Mesenchymal stem cell (in vitro differentiated cells and primary cell): ENCODE results near the gene WNT8B.

Source experiments
- DNase-seq: peaks from one replicate; pipeline ENCODE4 v3.0.0-alpha.2; 2013
- H2AFZ ChIP-seq: one replicate; pipeline ENCODE4 v1.6.1; 2013; ENCODE audit warnings: low read depth, mild to moderate bottlenecking, control low read depth, inconsistent platforms, low read length, moderate library complexity
- H2AK5ac ChIP-seq: 2 replicates; pipeline ENCODE4 v1.6.1; 2013; ENCODE audit warnings: low read length, moderate library complexity, mild to moderate bottlenecking, inconsistent platforms; ENCODE audit not compliant: severe bottlenecking
- H2BK120ac ChIP-seq: one replicate; pipeline ENCODE4 v1.6.1; 2013; ENCODE audit warnings: low read depth, mild to moderate bottlenecking, inconsistent platforms, low read length, moderate library complexity
- H2BK12ac ChIP-seq, 2 experiments: one replicate each; pipeline ENCODE4 v1.6.1; 2013; ENCODE audit warnings: inconsistent platforms in 2 of 2, low read length in 2 of 2, mild to moderate bottlenecking in 2 of 2, moderate library complexity in 2 of 2, control low read depth in 1 of 2
- H2BK15ac ChIP-seq: one replicate; pipeline ENCODE4 v1.6.1; 2013; ENCODE audit warnings: mild to moderate bottlenecking, low read depth, inconsistent platforms; ENCODE audit not compliant: poor library complexity, severe bottlenecking
- H2BK5ac ChIP-seq: 2 replicates; pipeline ENCODE4 v1.6.1; 2013; ENCODE audit warnings: low read depth, mild to moderate bottlenecking, low read length, control low read depth, inconsistent platforms; ENCODE audit not compliant: poor library complexity, severe bottlenecking
- H3K14ac ChIP-seq, 2 experiments: one replicate each; pipeline ENCODE4 v1.6.1; 2013; ENCODE audit warnings: inconsistent platforms in 2 of 2, low read length in 2 of 2, control low read depth in 1 of 2, mild to moderate bottlenecking in 1 of 2, moderate library complexity in 1 of 2
- H3K18ac ChIP-seq, 2 experiments: one replicate each; pipeline ENCODE4 v1.6.1; 2013; ENCODE audit warnings: inconsistent platforms in 2 of 2, low read length in 2 of 2, control low read depth in 1 of 2, low read depth in 1 of 2, mild to moderate bottlenecking in 1 of 2
- H3K23ac ChIP-seq, 2 experiments: one replicate each; pipeline ENCODE4 v1.6.1; 2013; ENCODE audit warnings: inconsistent platforms in 2 of 2, low read length in 2 of 2, mild to moderate bottlenecking in 2 of 2, moderate library complexity in 2 of 2, control low read depth in 1 of 2
- H3K27ac ChIP-seq: 2 replicates; pipeline ENCODE4 v1.5.1; 2013; ENCODE audit warnings: mild to moderate bottlenecking, moderate library complexity, low read length, control low read depth, inconsistent platforms; ENCODE audit not compliant: poor library complexity, severe bottlenecking
- H3K27me3 ChIP-seq, 2 experiments: 2 replicates each; pipeline versions ENCODE4 v1.6.1 to v1.7.0; 2013; ENCODE audit warnings: low read length in 2 of 2, mild to moderate bottlenecking in 2 of 2, moderate library complexity in 2 of 2, control low read depth in 1 of 2, inconsistent platforms in 1 of 2; ENCODE audit not compliant: control insufficient read depth in 1 of 2, insufficient read depth in 1 of 2
- H3K36me3 ChIP-seq, 2 experiments: 2 replicates each; pipeline versions ENCODE4 v1.6.1 to v1.7.0; 2013; ENCODE audit warnings: low read length in 2 of 2, control low read depth in 1 of 2, inconsistent platforms in 1 of 2, low read depth in 1 of 2, mild to moderate bottlenecking in 1 of 2; ENCODE audit not compliant: insufficient read depth in 2 of 2, control insufficient read depth in 1 of 2
- H3K4ac ChIP-seq, 2 experiments: one replicate each; pipeline ENCODE4 v1.6.1; 2013; ENCODE audit warnings: inconsistent platforms in 2 of 2, low read length in 2 of 2, mild to moderate bottlenecking in 2 of 2, moderate library complexity in 2 of 2, control low read depth in 1 of 2, low read depth in 1 of 2
- H3K4me1 ChIP-seq: 2 replicates; pipeline ENCODE4 v1.6.1; 2013; ENCODE audit warnings: low read depth, low read length, control low read depth; ENCODE audit not compliant: control insufficient read depth, insufficient read depth
- H3K4me2 ChIP-seq: 2 replicates; pipeline ENCODE4 v1.6.1; 2013; ENCODE audit warnings: low read length, mild to moderate bottlenecking, inconsistent platforms; ENCODE audit not compliant: poor library complexity, severe bottlenecking
- H3K4me3 ChIP-seq, 2 experiments: 2 replicates each; pipeline versions ENCODE4 v1.5.1 to v1.7.0; 2013; ENCODE audit warnings: low read length in 2 of 2, mild to moderate bottlenecking in 2 of 2, control low read depth in 1 of 2, low read depth in 1 of 2; ENCODE audit not compliant: insufficient read depth in 1 of 2
- H3K79me1 ChIP-seq: replicated peaks from 2 replicates; pipeline ENCODE4 v1.6.1; 2013; ENCODE audit warnings: mild to moderate bottlenecking, control low read depth, low read length, inconsistent platforms; ENCODE audit not compliant: poor library complexity, severe bottlenecking
- H3K9ac ChIP-seq: 2 replicates; pipeline ENCODE4 v1.7.0; 2013; ENCODE audit warnings: mild to moderate bottlenecking, low read length, moderate library complexity
- H3K9me3 ChIP-seq: 2 replicates; pipeline ENCODE4 v1.7.0; 2013; ENCODE audit warnings: mild to moderate bottlenecking, low read length; ENCODE audit not compliant: control insufficient read depth
- H4K8ac ChIP-seq: one replicate; pipeline ENCODE4 v1.6.1; 2013; ENCODE audit warnings: inconsistent platforms, mild to moderate bottlenecking, low read length, moderate library complexity
- H4K91ac ChIP-seq: one replicate; pipeline ENCODE4 v1.6.1; 2013; ENCODE audit warnings: mild to moderate bottlenecking, low read length, inconsistent platforms
- WGBS: methylation state at CpG from one replicate; pipeline ENCODE4 v1.1.7; 2013; ENCODE audit warnings: mixed read lengths; 5-methylcytosine and 5-hydroxymethylcytosine counted together

The WNT8B gene

GRCh38 chr10:100433253-100434240 lies 29.3 kb upstream of the WNT8B start:
- no peak overlapping the region for H3K4me2 ChIP-seq
- no peaks in the 10 kb centered on the region for H3K36me3 ChIP-seq
- no peak overlapping the region for H3K4ac ChIP-seq
- no peak overlapping the region for H4K8ac ChIP-seq
- no peak overlapping the region for H2BK5ac ChIP-seq
- H2AK5ac ChIP-seq: no peak overlapping the region
- H3K9ac ChIP-seq: no peak overlapping the region
- H3K27me3 ChIP-seq: peaks cover 0 to under 1% of the 10 kb centered on the region in 2 experiments
- WGBS: 16% methylated on average over 11 of the region's 13 CpGs
- H3K4me3 ChIP-seq: no peak overlapping the region
- H3K9me3 ChIP-seq: no peaks in the 10 kb centered on the region
- H4K91ac ChIP-seq: no peak overlapping the region
- H3K14ac ChIP-seq: no peak overlapping the region
- H2BK12ac ChIP-seq: no peak overlapping the region
- no peak overlapping the region for H2BK15ac ChIP-seq
- no peak overlapping the region for H3K27ac ChIP-seq
- DNase-seq: peak; percentile 88
- H2BK120ac ChIP-seq: no peak overlapping the region
- no peaks in the 10 kb centered on the region for H3K79me1 ChIP-seq
- H2AFZ ChIP-seq: no peak overlapping the region
- H3K4me1 ChIP-seq: no peaks in the 10 kb centered on the region
- no peak overlapping the region for H3K23ac ChIP-seq
- H3K18ac ChIP-seq: no peak overlapping the region

DNA sequence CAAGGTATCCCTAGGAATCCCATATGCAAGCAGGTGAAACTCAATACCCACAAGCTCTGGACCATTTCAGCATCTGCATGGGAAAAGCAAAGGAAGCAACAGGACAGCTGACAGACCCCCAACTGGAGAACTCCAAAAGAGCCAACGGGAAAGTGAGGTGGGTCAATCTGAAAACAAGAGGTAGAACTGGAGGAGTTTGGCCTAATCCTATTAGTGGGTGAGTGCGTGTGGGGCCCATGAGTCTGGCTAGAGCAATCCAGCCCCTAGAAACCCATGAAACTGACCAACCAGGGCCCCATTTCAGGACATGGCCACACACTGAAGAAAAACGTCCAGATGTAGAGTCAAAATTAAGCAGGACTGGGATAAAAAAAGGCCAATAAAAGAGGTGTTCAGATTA lies 26.6 kb upstream of the WNT8B start:
- no peak overlapping the region for H3K27ac ChIP-seq
- H3K27me3 ChIP-seq: peaks cover 0 to 7% of the 10 kb centered on the region in 2 experiments
- no peak overlapping the region for H4K8ac ChIP-seq
- no peak overlapping the region for H3K14ac ChIP-seq
- H3K4ac ChIP-seq: no peak overlapping the region
- no peak overlapping the region for H4K91ac ChIP-seq
- no peak overlapping the region for H3K4me3 ChIP-seq
- H2BK5ac ChIP-seq: no peak overlapping the region
- H3K18ac ChIP-seq: no peak overlapping the region
- no peak overlapping the region for H2BK120ac ChIP-seq
- no peaks in the 10 kb centered on the region for H3K79me1 ChIP-seq
- no peak overlapping the region for H3K4me2 ChIP-seq
- no peak overlapping the region for H2AK5ac ChIP-seq
- no peak overlapping the region for H2AFZ ChIP-seq
- no peaks in the 10 kb centered on the region for H3K9me3 ChIP-seq
- H2BK15ac ChIP-seq: no peak overlapping the region
- H3K23ac ChIP-seq: no peak overlapping the region
- no peaks in the 10 kb centered on the region for H3K36me3 ChIP-seq
- WGBS: 58% methylated on average over 3 of the region's 3 CpGs
- no peak overlapping the region for H3K9ac ChIP-seq
- no peak for DNase-seq
- H3K4me1 ChIP-seq: no peaks in the 10 kb centered on the region
- no peak overlapping the region for H2BK12ac ChIP-seq

DNA sequence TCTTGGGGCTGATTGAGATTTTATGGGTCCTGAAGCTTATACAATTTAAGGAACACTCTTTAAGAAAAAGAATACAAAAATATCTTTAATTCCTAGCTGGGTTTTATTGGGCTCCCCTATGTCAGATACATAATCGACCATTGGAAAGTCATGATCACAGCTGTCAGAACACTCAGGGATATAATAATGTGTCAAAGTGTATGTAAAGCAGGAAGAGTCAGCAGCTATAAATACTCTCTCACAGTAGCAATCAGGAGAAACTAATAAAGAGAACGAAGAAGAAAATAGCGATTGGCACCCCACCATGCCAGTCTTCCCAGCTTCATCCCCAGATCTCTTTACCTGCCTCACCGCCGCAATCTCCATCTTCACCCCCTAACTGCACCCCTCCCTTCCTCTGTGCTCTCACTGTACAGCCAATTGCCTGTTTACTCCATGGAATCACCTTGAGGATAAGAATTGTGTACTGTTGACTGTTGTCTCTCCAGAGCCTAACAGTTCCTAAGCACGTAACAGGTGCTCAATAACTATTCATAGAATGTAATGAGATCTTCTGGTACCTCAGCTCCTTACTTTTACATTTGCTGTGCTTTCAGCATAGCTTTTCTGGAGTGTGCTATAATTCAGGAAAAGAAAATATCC lies 24.0 kb upstream of the WNT8B start:
- H4K91ac ChIP-seq: no peak overlapping the region

DNA sequence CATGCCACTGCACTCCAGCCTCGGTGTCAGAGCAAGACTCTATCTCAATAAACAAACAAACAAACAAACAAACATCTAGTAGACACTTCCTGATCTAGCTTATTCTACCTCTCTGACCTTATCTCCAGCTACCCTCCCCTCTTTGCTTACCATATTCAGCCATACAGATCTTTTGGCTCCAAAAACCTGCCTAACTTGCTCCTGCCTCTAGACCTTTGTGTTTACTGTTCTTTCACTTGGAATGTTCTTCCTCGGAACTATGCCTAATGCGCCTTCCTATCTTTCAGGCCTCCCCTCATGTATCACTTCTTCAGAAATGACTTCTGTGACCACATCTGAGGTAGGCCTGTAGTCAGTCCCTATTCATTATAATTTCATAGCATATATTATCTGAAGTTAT lies 20.3 kb upstream of the WNT8B start:
- Histone ChIP-seq H2BK5ac (no peak overlapping the region), H2AK5ac (no peak overlapping the region), H3K36me3 (no peaks in the 10 kb centered on the region), H3K4ac (no peak overlapping the region), H3K79me1 (no peaks in the 10 kb centered on the region), H2BK12ac (no peak overlapping the region), H3K4me1 (no peaks in the 10 kb centered on the region), H2AFZ (no peak overlapping the region), H3K14ac (no peak overlapping the region), H3K9me3 (peaks cover 5% of the 10 kb centered on the region), H3K27me3 (peaks cover 1 to 21% of the 10 kb centered on the region in 2 experiments), H3K4me3 (no peak overlapping the region), H3K18ac (no peak overlapping the region), H3K4me2 (no peak overlapping the region), H2BK120ac (no peak overlapping the region), H4K91ac (no peak overlapping the region), H2BK15ac (no peak overlapping the region), H3K9ac (no peak overlapping the region), H3K23ac (no peak overlapping the region), H3K27ac (no peak overlapping the region), H4K8ac (no peak overlapping the region)
- DNase-seq: no peak
- WGBS: 85% methylated on average over 3 of the region's 3 CpGs

More for the DNA sequence above, 24.0 kb upstream of the WNT8B start:
- Histone ChIP-seq H2BK12ac (no peak overlapping the region), H3K18ac (no peak overlapping the region), H2BK120ac (no peak overlapping the region), H3K36me3 (no peaks in the 10 kb centered on the region), H3K27me3 (peaks cover 0 to 11% of the 10 kb centered on the region in 2 experiments), H3K4me2 (no peak overlapping the region), H2AFZ (no peak overlapping the region), H3K4ac (no peak overlapping the region), H3K4me1 (no peaks in the 10 kb centered on the region), H3K4me3 (no peak overlapping the region), H3K9me3 (no peaks in the 10 kb centered on the region), H3K14ac (no peak overlapping the region), H2AK5ac (no peak overlapping the region), H2BK15ac (no peak overlapping the region), H2BK5ac (no peak overlapping the region), H3K23ac (no peak overlapping the region), H3K27ac (no peak overlapping the region), H4K8ac (no peak overlapping the region), H3K9ac (no peak overlapping the region), H3K79me1 (no peaks in the 10 kb centered on the region)
- WGBS: 98% methylated on average over 5 of the region's 6 CpGs
- no peak for DNase-seq
